Measurements from ENCODE around the gene USP40. TPM values are rescaled to one million over a fixed set of nuclear protein-coding genes. Genes with fewer than 3 reads are reported as not detected.
A peak's percentile ranks its signal among the peaks of the same experiment; 100 is the strongest.

USP40 gene
- total and polyA plus RNA-seq, 9 donors: 18.0 to 44.6 (median 36.1) TPM

DNA sequence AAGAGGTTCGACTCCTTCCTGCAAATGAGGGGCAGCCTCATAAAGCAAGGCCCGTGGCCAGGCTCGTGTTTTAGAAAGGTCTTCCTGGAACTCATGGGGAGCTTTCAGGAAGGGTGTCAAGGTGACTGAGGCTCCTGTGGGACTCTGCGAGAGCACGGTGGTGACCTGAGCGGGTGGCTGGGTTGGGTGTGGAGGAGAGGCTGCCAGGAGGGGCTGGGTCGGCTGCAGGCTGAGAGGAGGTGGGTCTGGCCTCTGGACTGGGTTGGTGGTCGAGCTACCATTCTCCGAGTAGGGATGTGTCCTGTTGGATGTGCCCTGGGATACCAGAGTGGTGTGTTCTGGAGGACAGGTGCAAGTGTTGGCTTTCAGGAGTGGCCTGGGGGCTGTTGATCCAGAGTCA, 125.9 kb downstream of the USP40 start:
- Histone ChIP-seq H3K36me3 (no peaks in the 10 kb centered on the region), H3K4me3 (no peak overlapping the region), H3K4me1 (ENCODE audit: insufficient read depth) (peaks cover 4% of the 10 kb centered on the region), H3K9me3 (no peaks in the 10 kb centered on the region), H3K27me3 (no peaks in the 10 kb centered on the region), H3K27ac (no peak overlapping the region)
- DNase-seq: peak in 1 of 5 donors; percentile 23
- intact Hi-C loops (cut with DNase I): loop anchor here (2.0 to 10.0 kb wide), 5 partner anchors 56 to 186 kb away; partner anchors contain the start of genes ATG16L1 (in 2 of the 4) and DGKD (in 2 of the 4)
- TF ChIP-seq, protein P1, sequence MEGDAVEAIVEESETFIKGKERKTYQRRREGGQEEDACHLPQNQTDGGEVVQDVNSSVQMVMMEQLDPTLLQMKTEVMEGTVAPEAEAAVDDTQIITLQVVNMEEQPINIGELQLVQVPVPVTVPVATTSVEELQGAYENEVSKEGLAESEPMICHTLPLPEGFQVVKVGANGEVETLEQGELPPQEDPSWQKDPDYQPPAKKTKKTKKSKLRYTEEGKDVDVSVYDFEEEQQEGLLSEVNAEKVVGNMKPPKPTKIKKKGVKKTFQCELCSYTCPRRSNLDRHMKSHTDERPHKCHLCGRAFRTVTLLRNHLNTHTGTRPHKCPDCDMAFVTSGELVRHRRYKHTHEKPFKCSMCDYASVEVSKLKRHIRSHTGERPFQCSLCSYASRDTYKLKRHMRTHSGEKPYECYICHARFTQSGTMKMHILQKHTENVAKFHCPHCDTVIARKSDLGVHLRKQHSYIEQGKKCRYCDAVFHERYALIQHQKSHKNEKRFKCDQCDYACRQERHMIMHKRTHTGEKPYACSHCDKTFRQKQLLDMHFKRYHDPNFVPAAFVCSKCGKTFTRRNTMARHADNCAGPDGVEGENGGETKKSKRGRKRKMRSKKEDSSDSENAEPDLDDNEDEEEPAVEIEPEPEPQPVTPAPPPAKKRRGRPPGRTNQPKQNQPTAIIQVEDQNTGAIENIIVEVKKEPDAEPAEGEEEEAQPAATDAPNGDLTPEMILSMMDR (IDR thresholded peaks at IDR 0.05): no peak
- TF ChIP-seq POLR2A (IDR thresholded peaks at IDR 0.05) (no peak), EP300 (IDR thresholded peaks at IDR 0.05) (no peak)
- 91 to 92% (median 91%) methylated on average over 9 of the region's 9 CpGs for WGBS, 3 donors

DNA sequence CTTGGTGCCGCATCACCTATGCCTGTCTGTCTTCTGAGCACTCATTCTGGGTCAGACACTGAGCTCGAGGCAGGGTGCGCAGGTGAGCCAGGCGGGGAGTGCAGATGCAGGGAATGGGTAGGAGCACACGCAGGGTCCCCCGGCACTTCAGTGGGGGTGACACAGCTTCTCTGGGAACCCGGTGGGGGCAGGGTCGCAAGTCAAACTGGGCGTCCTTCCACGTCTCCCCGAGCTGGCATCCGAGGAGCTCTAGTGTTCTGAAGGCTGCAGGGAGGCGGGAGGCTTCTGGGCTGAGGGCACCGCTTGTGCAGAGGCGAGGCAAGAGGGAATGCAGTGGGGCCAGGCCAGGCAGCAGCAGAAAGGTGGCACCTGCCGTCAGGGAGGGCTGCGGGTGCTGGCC, 126.3 kb downstream of the USP40 start:
- intact Hi-C loops (cut with DNase I): loop anchor here (2.0 to 10.0 kb wide), 5 partner anchors 56 to 186 kb away; partner anchors contain the start of genes ATG16L1 (in 2 of the 4) and DGKD (in 2 of the 4)
- Histone ChIP-seq H3K9me3 (no peaks in the 10 kb centered on the region), H3K27ac (no peak overlapping the region), H3K4me1 (ENCODE audit: insufficient read depth) (peaks cover 4% of the 10 kb centered on the region), H3K4me3 (no peak overlapping the region), H3K36me3 (no peaks in the 10 kb centered on the region), H3K27me3 (no peaks in the 10 kb centered on the region)
- TF ChIP-seq, protein P1 (IDR thresholded peaks at IDR 0.05): no peak
- no peak for TF ChIP-seq POLR2A (IDR thresholded peaks at IDR 0.05)
- no peak for TF ChIP-seq EP300 (IDR thresholded peaks at IDR 0.05)
- peak in 1 of 5 donors; percentile 38 for DNase-seq
- 92 to 97% (median 92%) methylated on average over 17 of the region's 17 CpGs for WGBS, 3 donors

DNA sequence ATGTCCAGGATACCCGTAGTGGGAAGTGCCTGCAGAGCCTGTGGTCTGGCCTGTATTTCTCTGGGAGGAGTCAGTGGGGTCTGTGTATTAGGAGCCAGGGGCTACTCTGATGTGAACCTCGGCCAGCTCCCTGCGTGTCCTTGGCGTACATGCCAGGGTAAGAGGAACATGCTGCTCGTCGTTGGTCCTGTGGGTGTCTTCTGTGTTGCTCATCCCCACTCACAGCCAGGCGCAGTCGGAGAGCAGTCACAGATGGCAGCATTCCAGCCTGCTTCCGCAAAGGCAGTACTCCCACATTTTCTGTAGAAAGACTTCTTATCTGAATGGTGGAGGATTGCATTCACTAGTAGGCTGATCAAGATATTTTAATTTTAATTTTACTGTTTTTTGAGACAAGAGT, 127.4 kb downstream of the USP40 start:
- TF ChIP-seq POLR2A (IDR thresholded peaks at IDR 0.05): no peak
- TF ChIP-seq, protein P1 (IDR thresholded peaks at IDR 0.05): no peak
- TF ChIP-seq EP300 (IDR thresholded peaks at IDR 0.05): no peak
- Histone ChIP-seq H3K36me3 (no peaks in the 10 kb centered on the region), H3K4me3 (no peak overlapping the region), H3K4me1 (ENCODE audit: insufficient read depth) (peaks cover 4% of the 10 kb centered on the region), H3K27ac (no peak overlapping the region), H3K27me3 (no peaks in the 10 kb centered on the region), H3K9me3 (no peaks in the 10 kb centered on the region)
- DNase-seq: peak; percentile 70 to 77 (median 73)
- WGBS, 3 donors: 13 to 19% (median 13%) methylated on average over 9 of the region's 9 CpGs
- intact Hi-C loops (cut with DNase I): no loop called here

DNA sequence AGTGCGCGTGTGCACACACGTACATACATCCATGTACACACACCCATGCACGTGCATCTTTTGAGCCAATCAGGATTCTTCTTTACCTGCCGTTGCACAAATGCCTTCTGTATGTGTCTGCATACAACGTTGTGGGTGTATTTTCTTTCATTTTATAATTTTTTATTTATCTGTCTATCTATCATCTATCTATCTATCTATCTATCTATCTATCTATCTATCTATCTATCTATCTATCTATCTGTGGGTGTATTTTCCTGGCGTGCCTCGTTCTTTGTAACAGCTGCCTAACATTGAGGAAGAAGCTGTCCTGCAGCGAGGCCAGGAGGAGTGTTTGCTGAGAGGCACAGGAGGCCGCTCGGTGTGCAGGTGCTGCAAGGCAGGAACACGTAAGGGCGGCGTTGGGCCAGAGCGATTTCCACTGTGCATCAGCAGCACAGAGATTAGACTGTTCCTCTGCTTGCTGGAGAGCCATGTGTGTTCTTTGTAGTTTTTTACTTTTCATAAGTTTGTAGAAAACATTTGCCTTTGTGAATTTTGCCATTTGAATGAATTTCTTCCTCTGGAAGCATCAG, 127.9 kb downstream of the USP40 start:
- no peak overlapping the region for H3K4me3 ChIP-seq
- WGBS, 3 donors: 82 to 83% (median 83%) methylated on average over 15 of the region's 15 CpGs
- H3K36me3 ChIP-seq: no peaks in the 10 kb centered on the region
- no peaks in the 10 kb centered on the region for H3K27me3 ChIP-seq
- no peaks in the 10 kb centered on the region for H3K9me3 ChIP-seq
- TF ChIP-seq, protein P1 (IDR thresholded peaks at IDR 0.05): no peak
- TF ChIP-seq POLR2A (IDR thresholded peaks at IDR 0.05) (no peak), EP300 (IDR thresholded peaks at IDR 0.05) (no peak)
- DNase-seq: peak in 1 of 5 donors; percentile 36
- H3K27ac ChIP-seq: no peak overlapping the region
- intact Hi-C loops (cut with DNase I): no loop called here
- peaks cover 4% of the 10 kb centered on the region for H3K4me1 ChIP-seq (ENCODE audit: insufficient read depth)

All from ovary (tissue), 9 donors.